Fibroblast of lung (primary cell): ENCODE data around the gene CD59. TPM values are rescaled to one million over a fixed set of nuclear protein-coding genes. Genes with fewer than 3 reads are reported as not detected.

ENCODE experiments used
- DNase-seq, 2 donors: peaks; one replicate each; pipeline versions ENCODE4 v3.0.0 to v3.0.0-alpha.2; 2010; ENCODE audit warnings: low read depth in 2 of 2
- H2AFZ ChIP-seq: 2 replicates; pipeline ENCODE4 v1.5.1; 2012; ENCODE audit warnings: low read length, control low read depth, inconsistent platforms
- H3K27ac ChIP-seq: 2 replicates; pipeline ENCODE4 v1.5.1; 2011; ENCODE audit warnings: low read length, control low read depth; ENCODE audit not compliant: insufficient read depth
- H3K27me3 ChIP-seq: 2 replicates; pipeline ENCODE4 v1.5.1; 2011; ENCODE audit warnings: mild to moderate bottlenecking, low read length; ENCODE audit not compliant: control insufficient read depth, insufficient read depth
- H3K36me3 ChIP-seq: 2 replicates; pipeline ENCODE4 v1.5.1; 2011; ENCODE audit warnings: low read length; ENCODE audit not compliant: control insufficient read depth, insufficient read depth
- H3K4me1 ChIP-seq: 2 replicates; pipeline ENCODE4 v1.5.1; 2011; ENCODE audit warnings: low read length; ENCODE audit not compliant: control insufficient read depth, insufficient read depth; ENCODE audit errors: extremely low read depth
- H3K4me2 ChIP-seq: 2 replicates; pipeline ENCODE4 v1.5.1; 2011; ENCODE audit warnings: low read length, control low read depth; ENCODE audit not compliant: insufficient read depth; ENCODE audit errors: extremely low read depth
- H3K4me3 ChIP-seq, 4 experiments: fragments of 200-600 bp in 1 of 4; sonication (generic) in 1 of 4; replicated peaks in 1 of 4; 2 replicates each; pipeline ENCODE4 v1.5.1; 2011 to 2016; ENCODE audit warnings: low read length in 4 of 4, low read depth in 3 of 4, mild to moderate bottlenecking in 3 of 4, control low read depth in 2 of 4, inconsistent platforms in 1 of 4, mixed read lengths in 1 of 4; ENCODE audit not compliant: insufficient read depth in 1 of 4; ENCODE audit errors: control extremely low read depth in 1 of 4
- H3K79me2 ChIP-seq: 2 replicates; pipeline ENCODE4 v1.5.1; 2012; ENCODE audit warnings: mild to moderate bottlenecking, low read length, inconsistent platforms; ENCODE audit not compliant: control insufficient read depth, insufficient read depth
- H3K9ac ChIP-seq: 2 replicates; pipeline ENCODE4 v1.5.1; 2011; ENCODE audit warnings: mild to moderate bottlenecking, low read length, control low read depth; ENCODE audit not compliant: insufficient read depth
- H3K9me3 ChIP-seq: 2 replicates; pipeline ENCODE4 v1.5.1; 2012; ENCODE audit warnings: low read depth, low read length; ENCODE audit not compliant: control insufficient read depth, insufficient read depth
- H4K20me1 ChIP-seq: 2 replicates; pipeline ENCODE4 v1.5.1; 2011; ENCODE audit warnings: low read length; ENCODE audit not compliant: control insufficient read depth, insufficient read depth; ENCODE audit errors: extremely low read depth
- EZH2 ChIP-seq: IDR thresholded peaks from 2 replicates; pipeline ENCODE4 v1.5.1; 2012; ENCODE audit warnings: low read length, control low read depth, mild to moderate bottlenecking; ENCODE audit errors: missing control alignments
- polyA plus RNA-seq, 2 donors: library from polyadenylated mRNA; depleted of rRNA in 1 of 2; stranded (reverse) in 1 of 2; unstranded in 1 of 2; fragments of >200 nt; gene quantifications; 2 replicates each; pipeline ENCODE4 v1.2.1, GENCODE V29; 2011 to 2012; ENCODE audit warnings: missing spikeins in 1 of 2
- total RNA-seq: library from RNA; depleted of rRNA; stranded (reverse); fragments of >200 nt; gene quantifications from 2 replicates; pipeline ENCODE4 v1.2.1, GENCODE V29; 2014
- TF ChIP-seq, protein P1 (sequence below), 2 donors: IDR thresholded peaks in 1 of 2; conservative IDR thresholded peaks in 1 of 2; 1 replicate in 1 of 2; 2 replicates in 1 of 2; pipeline ENCODE4 v1.5.1; 2011 to 2012; ENCODE audit warnings: low read length in 2 of 2, control low read depth in 1 of 2, inconsistent platforms in 1 of 2, low read depth in 1 of 2, mild to moderate bottlenecking in 1 of 2

The CD59 gene
- total and polyA plus RNA-seq, 2 donors (not counting 1 experiment from before 2014, with no cell fraction given): 380 to 1,165 TPM

DNA sequence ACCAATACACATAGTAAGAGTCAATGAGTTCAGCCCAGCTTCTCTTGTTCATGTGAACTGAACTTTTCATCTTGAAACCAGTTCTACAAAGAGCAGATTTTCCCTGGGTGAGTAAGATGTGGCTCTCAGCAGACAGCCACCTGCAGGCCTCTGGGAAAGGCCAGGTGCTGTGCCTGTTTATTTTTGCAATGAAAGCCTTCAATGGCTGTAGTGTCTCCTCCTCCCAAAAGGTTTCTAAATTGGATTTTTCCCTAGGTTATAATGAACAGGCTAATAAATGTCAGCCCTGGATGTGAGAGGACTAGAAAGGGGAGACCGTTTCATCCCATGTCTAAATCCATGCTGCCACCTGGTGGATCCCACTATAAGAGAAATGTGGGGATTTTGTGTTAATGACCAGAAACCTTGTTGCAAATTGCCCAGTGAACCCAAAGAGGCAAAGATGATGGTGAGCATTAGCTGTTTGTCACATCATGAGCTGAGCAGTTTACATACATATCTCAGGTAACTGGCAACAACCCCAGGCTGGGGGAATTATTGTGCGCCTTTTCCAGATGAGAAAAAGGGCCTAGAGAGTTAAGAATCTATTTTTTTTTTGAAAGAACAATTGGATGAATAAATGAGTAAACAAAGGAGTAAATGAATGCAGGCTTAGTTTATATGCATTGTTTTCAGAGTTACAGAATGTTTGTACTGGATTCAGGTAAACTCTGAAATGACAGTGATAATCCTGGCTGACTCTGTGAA, 48.3 kb downstream of the CD59 start:
- no peak for TF ChIP-seq EZH2
- TF ChIP-seq, protein P1, sequence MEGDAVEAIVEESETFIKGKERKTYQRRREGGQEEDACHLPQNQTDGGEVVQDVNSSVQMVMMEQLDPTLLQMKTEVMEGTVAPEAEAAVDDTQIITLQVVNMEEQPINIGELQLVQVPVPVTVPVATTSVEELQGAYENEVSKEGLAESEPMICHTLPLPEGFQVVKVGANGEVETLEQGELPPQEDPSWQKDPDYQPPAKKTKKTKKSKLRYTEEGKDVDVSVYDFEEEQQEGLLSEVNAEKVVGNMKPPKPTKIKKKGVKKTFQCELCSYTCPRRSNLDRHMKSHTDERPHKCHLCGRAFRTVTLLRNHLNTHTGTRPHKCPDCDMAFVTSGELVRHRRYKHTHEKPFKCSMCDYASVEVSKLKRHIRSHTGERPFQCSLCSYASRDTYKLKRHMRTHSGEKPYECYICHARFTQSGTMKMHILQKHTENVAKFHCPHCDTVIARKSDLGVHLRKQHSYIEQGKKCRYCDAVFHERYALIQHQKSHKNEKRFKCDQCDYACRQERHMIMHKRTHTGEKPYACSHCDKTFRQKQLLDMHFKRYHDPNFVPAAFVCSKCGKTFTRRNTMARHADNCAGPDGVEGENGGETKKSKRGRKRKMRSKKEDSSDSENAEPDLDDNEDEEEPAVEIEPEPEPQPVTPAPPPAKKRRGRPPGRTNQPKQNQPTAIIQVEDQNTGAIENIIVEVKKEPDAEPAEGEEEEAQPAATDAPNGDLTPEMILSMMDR (conservative IDR thresholded peaks at IDR 0.05 in 1 of 2, IDR thresholded peaks at IDR 0.05 in 1 of 2; ENCODE audit: low read depth in 1 of 2, low read length in 2 of 2): peak; percentile 81 to 92
- H3K9ac ChIP-seq: no peak overlapping the region

DNA sequence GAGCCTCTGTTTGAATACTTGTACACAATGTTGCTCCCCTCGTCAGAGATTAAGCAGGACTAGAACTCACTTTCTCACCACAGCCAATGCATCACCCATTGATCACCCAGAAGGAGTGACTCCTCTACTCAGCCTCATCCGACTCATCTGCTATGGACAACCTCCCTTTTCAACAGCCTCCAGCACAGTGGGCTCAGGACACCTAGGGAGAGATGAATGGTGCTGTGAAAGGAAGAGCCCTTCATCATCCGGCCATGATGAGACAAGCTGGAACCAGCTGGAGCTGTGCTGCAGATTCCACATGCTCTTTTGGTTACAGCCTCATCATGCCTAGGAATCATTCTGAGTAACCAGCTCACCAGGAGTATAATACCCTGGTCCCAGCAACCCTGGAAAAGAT, 51.1 kb downstream of the CD59 start:
- Histone ChIP-seq H3K27me3 (no peaks in the 10 kb centered on the region), H3K4me2 (no peak overlapping the region), H3K9ac (no peak overlapping the region), H3K79me2 (no peaks in the 10 kb centered on the region), H2AFZ (no peak overlapping the region), H3K4me1 (peaks cover 14% of the 10 kb centered on the region), H3K36me3 (no peaks in the 10 kb centered on the region), H4K20me1 (no peaks in the 10 kb centered on the region), H3K27ac (no peak overlapping the region), H3K9me3 (no peaks in the 10 kb centered on the region), H3K4me3 (no peak overlapping the region)
- no peak for TF ChIP-seq EZH2
- TF ChIP-seq, protein P1 (conservative IDR thresholded peaks at IDR 0.05 in 1 of 2, IDR thresholded peaks at IDR 0.05 in 1 of 2; ENCODE audit: low read depth in 1 of 2, low read length in 2 of 2): no peak
- DNase-seq: no peak

More for the DNA sequence above, 48.3 kb downstream of the CD59 start:
- peak; percentile 58 to 80 for DNase-seq
- Histone ChIP-seq H3K27me3 (no peaks in the 10 kb centered on the region), H3K4me1 (peaks cover 34% of the 10 kb centered on the region), H3K9me3 (no peaks in the 10 kb centered on the region), H3K79me2 (no peaks in the 10 kb centered on the region), H3K36me3 (no peaks in the 10 kb centered on the region), H2AFZ (no peak overlapping the region), H3K4me2 (no peak overlapping the region), H3K4me3 (no peak overlapping the region), H4K20me1 (no peaks in the 10 kb centered on the region), H3K27ac (no peak overlapping the region)

DNA sequence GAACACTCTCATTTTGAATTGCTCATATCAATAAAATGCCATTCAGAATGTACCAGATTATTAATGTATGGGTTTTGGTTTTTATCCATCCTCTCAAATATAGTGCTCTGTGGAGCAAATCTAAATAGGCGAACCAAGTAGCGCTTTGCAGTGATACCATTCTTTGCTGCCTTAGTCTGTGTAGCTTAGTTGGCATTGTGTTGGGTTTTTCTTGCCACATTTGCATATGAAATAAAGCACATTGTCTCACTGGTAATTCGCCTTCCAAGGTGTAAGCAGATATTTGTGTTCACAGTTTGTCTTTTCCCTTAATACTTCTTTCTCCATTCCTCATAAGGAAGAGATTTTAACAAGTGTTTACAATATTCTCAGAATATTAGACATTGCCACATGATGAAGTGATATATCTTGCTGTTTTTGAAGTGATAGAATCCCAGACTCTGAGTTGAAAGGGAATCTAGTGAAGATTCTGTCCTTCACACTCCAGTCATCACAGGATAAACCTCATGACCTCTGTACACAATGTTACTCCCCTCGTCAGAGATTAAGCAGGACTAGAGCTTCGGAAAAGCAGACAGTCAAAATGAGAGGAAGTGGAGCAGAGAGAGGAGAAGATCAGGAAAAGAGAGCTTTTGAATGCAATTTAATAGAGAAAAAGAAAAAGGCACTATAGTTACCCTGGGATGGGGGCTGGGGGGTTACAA, 52.1 kb downstream of the CD59 start:
- Histone ChIP-seq H2AFZ (no peak overlapping the region), H3K4me3 (no peak overlapping the region), H3K27ac (no peak overlapping the region), H3K79me2 (no peaks in the 10 kb centered on the region), H3K9ac (no peak overlapping the region), H3K9me3 (no peaks in the 10 kb centered on the region), H3K4me2 (no peak overlapping the region), H3K27me3 (no peaks in the 10 kb centered on the region), H3K36me3 (no peaks in the 10 kb centered on the region), H3K4me1 (peaks cover 5% of the 10 kb centered on the region), H4K20me1 (no peaks in the 10 kb centered on the region)
- DNase-seq: no peak
- TF ChIP-seq, protein P1 (conservative IDR thresholded peaks at IDR 0.05 in 1 of 2, IDR thresholded peaks at IDR 0.05 in 1 of 2; ENCODE audit: low read depth in 1 of 2, low read length in 2 of 2): no peak
- TF ChIP-seq EZH2: no peak
